D341Med (cell line): ENCODE results near the gene KIF5C.
"Not testable (repeated sequence)": the region's sequence is repeated elsewhere in the genome, so short reads cannot be mapped to it uniquely, and the experiment has no call there.

Experiments
- DNase-seq: peaks from one replicate; pipeline ENCODE4 v3.0.0; 2012; ENCODE audit warnings: low spot score

Gene KIF5C

GRCh38 chr2:148965623-148966437 is 90.8 kb downstream of the KIF5C start:
- DNase-seq, result no peak

DNA sequence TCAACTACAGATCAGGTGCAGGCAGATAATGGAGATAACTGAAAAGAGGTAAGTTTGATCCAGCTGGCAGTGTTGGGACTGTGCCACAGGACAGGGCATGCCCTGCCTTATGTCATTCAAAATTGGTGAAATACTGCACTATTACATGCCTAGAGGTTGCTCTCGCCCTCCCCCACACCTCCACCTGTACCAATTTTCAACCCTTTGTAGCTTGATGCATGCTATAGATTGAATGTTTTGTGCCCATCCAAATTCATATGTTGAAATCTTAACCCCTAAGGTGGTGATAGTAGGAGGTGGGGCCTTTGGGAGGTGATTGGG is 91.4 kb downstream of the KIF5C start:
- no peak for DNase-seq

DNA sequence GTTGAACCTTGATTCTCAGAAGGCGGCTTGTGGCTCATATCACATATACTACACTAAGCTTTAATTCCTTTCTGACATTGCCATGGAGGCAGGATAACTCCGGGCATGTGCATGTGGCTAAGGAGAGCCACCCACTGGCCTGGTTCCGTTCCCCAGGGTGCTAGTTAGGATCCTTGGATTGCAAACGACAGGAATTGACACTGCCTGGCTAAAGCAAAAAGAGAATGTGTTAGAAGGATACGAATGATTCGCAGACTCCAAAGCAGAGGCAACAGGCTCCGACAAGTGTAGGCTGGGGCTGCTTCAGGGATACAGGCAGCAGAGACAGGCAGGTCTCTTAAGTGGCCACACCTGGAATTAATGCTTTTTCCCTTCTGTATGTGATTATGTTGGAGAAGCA is 92.0 kb downstream of the KIF5C start:
- DNase-seq, result no peak

DNA sequence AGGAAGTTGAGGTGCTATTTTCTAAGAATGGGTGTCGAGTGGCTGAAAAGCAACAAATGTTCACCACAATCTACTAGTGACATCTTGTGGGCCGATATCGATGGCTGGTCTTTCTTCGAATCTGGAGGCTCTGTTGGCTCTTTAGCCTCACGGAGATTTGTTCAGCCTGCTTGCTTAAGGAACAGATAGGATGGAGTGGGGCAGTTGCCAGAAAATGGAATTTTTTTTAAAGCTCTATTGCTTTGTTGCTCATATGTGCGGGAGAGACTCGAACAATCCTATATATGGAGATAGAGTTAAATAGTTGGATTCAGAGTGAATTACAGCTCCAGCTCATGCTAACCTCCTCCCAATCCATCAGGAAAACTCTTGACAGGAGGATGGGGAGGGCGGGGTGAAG is 92.6 kb downstream of the KIF5C start:
- DNase-seq, result no peak

DNA sequence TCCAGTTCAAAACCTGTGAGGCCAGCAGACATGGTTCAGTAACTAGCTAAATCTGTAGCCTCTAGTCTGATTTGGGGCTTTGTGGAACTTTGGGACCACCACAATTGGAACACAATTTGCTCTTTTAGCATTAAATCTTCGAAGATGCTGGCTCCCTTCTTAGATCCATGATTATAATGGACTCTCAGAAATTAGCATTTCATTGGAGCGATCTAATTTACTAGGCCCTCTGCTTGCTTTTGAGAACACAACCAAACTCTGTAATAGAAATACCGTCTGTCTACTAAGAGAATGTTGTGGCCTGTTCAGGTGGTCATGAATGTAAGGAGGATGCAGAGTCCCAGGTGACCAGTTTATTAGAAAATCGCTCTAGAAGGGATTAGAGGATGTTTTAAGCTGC is 93.3 kb downstream of the KIF5C start:
- DNase-seq, result no peak

DNA sequence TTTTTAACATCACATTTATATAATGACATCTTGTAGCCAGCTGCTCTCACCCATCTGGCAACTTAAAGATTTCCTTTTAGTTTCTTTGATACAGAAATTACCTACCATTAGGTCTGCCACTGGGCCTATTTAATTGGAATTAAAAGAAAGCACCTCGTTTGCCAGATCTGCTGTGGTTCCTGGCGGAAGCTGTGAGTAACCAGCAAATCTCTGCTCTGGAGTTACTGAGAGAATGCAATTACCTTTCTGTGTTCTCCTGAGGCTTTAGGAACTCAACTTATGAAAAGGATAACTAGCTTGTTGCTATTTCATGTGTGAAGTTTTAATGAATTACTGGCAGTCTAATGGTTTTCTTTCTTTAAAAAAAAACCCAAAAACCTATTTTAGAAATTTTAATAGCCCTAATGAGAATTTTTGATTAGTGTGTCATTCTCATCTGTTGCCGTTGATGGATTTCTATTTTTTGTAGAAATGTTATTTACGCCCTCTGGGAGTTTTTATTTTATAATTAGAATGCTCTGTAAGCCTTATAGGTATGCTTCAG is 93.8 kb downstream of the KIF5C start:
- peak; percentile 37 for DNase-seq

- no peak for DNase-seq
Observed at GRCh38 chr2:148969659-148970061, 94.6 kb downstream of the KIF5C start.

DNA sequence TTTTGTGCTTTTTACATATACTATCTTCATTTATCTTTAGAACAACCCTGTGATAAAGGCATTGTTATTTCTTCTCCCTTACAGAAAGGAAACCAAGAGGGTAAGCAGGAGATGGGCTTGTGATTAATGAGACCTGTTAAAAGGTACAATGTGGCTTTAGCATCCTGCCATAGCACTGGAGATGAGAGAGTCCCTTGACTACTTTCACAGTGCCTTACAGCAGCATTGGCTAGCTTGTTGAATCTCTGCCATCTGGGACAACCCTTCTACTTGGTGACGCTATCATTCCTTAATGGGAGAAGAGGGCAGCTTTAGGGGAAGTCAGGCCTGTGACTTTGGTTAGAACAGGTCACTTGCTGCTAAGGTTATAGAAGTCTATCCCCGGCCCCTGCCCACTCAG is 95.4 kb downstream of the KIF5C start:
- no peak for DNase-seq

DNA sequence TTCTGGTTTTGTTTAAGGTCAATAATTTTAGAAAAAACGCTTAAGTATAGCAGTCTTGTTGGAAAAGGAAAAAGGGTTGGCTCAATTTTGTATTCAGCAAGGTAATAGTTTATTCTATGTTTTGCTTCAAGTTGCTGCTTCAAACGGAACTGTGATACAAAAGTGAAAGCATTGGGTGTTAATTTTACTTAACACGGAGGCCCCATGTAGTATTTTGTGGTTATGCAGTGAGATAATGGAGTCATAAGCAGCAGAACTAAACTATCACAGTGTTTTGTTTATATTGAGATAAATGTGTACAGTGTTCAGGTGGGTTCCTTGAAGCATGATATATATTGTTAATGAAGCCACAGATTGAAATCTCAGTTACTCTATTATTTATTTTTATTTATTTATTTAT is 96.5 kb downstream of the KIF5C start:
- DNase-seq, result no peak

DNA sequence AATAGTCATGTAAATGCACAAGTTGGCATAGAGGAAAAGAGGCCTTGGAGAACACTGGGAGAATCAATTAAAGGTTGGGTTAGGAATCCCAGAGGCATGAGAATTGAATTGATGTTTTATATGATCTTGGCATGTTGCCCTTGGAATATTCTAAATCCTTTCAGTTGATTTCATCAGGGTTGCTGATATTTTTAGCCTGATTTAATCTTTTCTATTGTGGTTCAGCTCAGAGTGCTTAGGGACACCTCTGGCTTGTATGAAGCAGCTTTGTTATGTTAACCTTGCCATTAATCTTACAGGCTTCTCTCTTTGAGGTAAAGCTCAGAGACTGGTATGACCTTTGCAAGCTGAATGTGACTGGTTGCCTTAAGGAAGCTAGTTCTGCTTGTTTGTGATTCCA is 99.1 kb downstream of the KIF5C start:
- DNase-seq, result no peak

GRCh38 chr2:148978026-148978685 is 103.1 kb downstream of the KIF5C start:
- no peak for DNase-seq

GRCh38 chr2:148978706-148979105 is 103.7 kb downstream of the KIF5C start:
- DNase-seq, result no peak

GRCh38 chr2:148979164-148979918 is 104.3 kb downstream of the KIF5C start:
- DNase-seq, result no peak

GRCh38 chr2:148979919-148980277 is 104.9 kb downstream of the KIF5C start:
- no peak for DNase-seq

- not testable (repeated sequence) for DNase-seq
Observed at GRCh38 chr2:148980496-148980895, 105.5 kb downstream of the KIF5C start.

GRCh38 chr2:148981324-148981723 is 106.3 kb downstream of the KIF5C start:
- DNase-seq, result no peak

DNA sequence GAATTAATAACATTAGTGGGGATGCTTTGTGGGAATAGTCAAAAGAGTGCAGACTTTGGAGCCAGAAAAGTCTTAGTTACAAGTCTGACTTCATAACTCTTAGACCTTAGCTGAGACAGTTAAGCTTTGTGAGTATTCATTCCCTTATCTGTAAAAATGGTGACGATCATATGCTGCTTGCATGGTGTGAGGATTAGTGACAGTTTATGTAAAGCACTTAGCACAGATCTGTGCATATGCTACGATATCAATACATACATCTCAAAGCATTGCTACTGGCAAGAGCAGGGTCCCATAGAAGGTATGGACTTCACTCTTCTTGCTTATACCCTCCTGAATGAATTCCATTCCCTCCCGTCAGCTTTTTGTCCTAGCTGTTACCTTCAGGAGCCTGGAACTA is 106.8 kb downstream of the KIF5C start:
- no peak for DNase-seq

- no peak for DNase-seq
Observed at GRCh38 chr2:148982282-148982681, 107.3 kb downstream of the KIF5C start.

DNA sequence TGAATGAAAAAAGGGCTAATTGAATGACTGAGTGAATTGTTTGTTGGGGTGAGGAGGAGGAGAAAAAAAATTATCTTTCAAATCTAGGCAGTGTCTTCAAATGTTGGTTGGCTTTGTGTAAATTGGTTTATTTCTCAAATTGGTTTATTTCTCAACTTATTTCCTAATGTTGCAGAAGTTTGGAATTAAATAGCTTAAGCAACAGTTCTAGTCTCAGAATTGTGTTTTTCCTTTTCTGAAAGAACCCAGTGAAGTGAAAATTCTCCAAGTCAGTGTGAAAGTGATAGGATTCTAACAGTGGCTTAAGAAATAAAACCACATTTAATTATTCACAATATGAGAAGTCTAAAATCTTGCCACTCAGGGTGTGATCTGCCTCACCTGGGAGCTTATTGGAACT is 108.9 kb downstream of the KIF5C start:
- DNase-seq, result no peak

DNA sequence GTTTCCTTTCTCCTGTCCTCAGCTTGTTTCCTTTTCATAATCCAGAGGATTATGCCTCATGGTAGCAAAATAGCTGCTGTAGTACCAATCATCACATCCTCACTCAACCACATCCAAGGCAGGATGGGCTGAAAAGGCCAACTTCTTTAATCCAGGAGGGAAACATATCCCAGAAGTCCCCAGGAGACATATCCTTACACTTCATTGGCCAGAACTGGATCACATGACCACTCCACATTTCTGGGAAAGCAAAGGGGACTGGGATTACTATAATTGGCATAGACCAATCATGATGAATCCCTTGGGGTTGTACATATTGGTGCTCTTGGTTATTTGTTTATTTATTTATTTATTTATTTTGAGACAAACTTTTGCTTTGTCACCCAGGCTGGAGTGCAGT is 109.4 kb downstream of the KIF5C start:
- DNase-seq, result no peak

GRCh38 chr2:148987286-148987685 is 112.3 kb downstream of the KIF5C start:
- DNase-seq, result no peak

DNA sequence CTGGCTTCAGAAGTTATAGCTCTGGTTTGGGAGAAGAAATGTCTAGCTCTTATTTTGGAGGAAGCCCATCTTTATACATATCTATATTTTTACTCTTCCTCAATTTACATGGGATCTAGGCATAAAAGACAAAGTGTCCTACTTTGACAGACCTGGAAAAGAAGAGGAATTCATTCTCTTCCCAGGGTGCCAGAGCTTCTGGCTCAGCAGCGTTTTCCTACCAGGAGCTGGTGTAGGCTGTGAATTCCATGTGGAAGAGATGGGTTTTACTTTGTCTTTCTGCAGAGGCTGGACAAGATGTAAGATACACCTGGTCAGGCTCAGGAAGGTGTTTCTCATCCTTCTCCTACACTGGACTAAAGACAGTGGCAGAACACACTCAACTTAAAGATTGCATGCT is 113.3 kb downstream of the KIF5C start:
- DNase-seq, result no peak

DNA sequence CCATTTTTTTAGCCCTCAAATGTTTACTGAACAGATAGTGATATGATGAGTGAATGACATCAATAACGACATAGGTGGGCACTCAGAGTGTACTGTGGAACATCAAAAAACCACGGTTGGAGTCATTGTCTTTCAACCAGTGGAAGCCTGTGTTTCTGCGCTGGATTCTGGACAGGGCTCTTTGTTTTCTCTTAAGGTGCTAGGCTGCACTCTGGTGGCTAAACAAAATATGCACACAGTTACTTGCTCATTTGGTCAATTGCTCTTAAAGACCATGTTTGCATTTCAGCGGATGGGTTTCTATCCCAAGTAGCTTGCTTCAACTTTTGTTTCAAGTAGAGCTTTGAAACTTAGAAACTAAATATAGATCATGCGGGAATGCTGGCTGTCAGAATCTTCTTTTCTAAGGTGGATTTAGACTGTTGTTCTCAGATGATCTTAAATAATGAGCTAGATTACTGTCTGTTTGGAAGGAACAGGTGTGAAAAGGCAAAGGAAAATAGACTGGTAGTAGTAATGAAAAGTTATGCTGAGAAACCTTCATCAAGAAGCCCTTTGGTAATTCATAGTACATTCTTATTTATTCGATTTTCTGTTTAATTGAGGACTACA is 115.0 kb downstream of the KIF5C start:
- peak; percentile 67 for DNase-seq
